ENCODE data around the gene BEST3.

The BEST3 gene

DNA sequence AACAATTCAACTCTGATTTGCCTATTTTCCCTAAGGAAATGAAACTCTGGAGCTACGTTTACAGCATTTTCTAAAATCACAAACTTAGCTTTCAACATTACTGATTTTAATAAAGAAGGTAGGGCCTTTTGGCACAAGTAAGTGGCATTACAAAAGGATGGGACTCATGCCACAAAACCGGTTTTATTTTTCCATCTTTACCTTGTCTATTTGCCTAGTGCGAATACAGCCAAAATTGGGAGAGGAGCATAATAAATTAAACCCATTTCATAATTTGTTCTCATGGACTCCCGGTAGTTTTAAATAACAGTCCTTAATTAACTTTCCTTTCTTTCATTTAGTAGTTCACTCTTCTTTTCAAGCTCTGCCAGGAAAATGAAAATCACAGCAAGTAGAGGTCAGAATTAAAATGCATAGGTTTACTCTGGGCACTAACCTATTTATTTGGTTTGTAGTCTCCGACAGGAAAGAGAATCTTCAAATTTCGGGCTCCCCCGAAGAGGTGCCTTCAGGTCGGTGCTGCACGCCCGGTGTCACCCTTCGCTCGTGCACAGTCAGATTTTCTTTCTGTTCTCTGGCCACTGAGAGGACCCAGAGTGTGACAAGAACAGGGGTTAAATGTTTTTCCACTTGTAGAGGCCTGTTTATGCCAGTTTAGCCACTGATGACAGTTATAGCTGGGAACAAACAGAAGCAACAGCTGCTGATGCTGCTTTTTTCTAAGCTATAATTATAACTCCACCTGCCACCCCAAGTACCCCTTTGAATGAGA, at the start of gene BEST3:
TSS of gene BEST3 (minus strand) at position 535 of the 772 bp plus-strand sequence. CDS start 1,505 bp downstream, outside the sequence.
- peak; percentile 87 for DNase-seq

DNA sequence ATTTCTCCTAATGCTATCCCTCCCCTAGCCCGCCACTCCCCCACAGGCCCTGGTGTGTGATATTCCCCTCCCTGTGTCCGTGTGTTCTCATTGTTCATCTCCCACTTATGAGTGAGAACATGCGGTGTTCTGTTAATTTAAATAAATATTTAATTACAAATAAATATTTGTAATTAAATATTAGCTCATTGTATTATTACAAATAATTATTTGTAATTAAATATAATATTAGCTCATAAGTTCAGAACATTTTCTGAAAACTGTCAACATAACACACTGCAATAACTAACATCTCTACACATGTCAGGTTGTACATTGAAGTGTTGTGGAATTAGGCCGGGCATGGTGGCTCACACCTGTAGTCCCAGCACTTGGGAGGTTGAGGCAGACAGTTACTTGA, 45.0 kb upstream of the BEST3 start:
- DNase-seq = no peak

DNA sequence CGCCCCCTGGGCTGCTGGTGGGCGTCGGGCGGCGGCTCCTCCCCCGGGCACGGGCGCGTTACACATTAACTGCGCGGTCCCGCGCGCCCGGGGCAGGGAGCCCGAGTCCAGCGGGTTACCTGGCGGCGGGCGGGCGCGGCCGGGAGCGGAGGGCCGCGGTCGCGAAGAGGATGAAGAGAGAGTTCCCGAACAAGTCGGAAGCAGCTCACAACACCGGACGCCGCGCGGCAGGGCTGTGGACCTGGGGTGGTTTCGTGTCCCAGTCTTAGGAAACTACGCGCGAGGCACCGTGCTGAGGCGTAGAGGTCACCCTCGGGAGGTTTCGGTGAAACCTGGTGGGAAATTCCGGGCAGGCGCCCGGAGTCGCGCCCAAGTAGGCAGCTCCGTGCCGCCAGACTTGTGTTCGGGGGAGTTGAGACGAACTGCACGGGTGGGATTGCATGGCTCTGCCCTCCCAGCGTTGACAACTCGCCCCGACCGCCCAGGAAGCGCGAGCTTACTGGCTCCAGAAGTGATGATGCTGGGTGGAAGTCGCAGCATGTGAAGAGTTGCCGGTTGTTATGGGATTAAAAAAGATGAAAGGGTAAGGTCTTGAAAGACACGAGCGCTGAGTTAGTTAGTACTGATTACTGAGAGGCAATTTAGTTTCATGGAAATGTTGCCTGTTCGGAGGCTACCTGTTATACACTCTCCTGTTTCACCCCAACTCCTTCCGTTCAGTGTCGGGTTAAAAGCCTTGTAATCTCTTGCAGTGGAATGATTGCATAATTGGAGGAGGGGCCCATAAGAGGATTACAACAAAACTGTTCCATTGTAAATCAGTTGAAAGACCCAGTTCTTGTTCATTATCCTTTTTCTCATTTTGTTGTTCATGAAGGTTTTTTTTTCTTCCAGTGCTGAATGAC, 40.4 kb upstream of the BEST3 start:
- peak; percentile 60 for DNase-seq

DNA sequence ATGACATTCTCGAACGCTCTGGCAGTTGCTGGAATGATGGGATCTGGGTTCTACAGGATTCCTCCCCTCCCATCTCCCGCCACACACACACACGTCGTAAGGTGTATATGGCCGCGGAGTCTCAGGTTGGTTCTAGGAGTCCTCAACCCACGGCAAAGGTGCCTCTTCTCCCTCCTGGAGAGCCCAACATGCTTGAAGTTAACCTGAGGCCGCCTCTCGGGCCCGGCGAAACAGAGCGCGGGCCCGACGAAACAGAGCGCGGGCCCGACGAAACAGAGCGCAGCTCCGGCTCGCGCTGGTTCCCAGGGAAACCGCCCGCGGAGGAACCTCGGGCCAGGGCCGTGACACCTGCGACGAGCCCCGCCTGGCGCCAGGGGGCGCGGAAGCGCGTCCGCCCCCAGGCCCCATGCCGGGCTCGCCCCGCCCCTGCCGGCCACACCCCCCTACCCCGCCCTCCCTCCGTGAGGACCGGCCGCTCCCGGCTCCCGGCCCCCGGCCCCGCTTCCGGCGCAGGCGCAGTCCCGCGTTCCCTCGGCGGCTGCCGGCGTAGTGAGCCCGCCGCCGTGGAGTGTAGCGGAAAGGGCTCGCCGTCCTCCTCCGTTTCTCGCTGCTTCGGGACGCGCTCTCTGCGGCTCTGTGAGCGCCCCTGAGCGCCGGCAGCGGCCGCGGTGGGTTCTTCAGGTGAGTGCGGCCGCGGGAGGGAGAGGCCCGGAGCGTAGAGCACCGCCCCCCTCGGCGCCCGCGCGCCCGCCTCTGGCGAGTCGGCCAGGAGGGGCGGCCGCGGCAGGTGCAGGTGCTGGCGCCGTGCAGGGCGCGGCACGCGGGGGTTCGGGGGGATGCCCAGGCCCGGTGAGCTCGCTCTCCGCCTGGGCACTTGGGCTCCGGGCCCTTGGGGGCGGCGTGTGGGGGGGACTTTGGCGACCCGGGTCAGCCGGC, 39.5 kb upstream of the BEST3 start, which contains the start of gene RAB3IP:
TSS of gene RAB3IP (plus strand) at position 510 of the 936 bp plus-strand sequence. CDS start 16,549 bp downstream, outside the sequence.
- peak; percentile 89 for DNase-seq

DNA sequence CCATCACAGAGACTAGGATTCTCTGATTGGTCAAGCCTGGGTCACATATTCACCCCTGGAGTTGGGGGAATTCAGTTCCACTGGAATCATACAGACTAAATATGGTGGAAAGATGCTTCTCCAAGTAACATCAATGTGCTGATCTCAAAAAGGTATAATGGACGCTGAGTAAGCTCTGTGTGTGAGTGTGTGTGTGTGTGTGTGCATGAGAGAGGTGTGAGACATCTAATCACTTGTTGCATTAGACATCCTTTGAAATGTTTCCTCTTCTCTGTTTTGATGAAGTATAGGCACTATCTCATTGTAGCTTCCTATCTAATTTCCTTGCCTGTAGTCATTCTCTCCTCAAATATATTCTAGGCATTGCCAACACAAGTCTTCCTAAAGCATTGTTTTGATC, 34.5 kb upstream of the BEST3 start:
- no peak for DNase-seq

DNA sequence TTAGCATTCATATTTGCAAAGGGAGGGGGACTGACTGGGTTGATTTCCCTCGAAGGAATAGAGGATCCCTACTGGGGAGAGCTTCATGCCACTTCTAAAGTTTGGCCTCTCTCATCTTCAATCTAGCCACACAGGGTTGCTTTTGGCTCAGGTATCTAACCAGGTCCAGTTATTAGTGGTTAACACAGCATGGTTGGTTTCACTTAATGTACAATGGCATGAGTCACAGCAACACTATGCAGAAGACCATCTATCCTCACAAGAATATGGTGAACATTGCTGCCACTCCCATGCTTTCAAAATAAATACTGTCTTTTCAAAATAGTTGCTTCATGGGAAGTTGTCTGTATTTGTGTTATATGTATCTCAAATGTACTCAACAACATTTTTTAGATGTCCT, 33.0 kb upstream of the BEST3 start:
- no peak for DNase-seq

DNA sequence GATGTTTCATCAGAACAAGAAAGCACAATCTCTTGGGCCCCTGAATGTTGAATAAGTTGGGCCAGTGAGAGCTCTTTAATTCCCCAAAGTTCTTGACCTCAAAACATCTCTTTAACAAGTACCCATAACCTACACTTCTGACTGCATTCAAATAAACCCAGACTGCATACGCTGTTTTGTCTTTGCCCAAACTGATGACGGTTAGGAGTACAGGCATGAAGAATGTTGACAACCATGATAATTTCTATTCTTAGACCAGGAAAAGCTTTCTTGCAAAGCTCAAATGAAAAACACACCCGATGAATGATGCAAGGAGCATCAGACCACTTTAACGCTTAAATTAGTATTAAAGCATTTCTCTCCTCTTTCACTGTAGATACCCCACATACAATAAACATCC, 27.8 kb upstream of the BEST3 start:
- no peak for DNase-seq

DNA sequence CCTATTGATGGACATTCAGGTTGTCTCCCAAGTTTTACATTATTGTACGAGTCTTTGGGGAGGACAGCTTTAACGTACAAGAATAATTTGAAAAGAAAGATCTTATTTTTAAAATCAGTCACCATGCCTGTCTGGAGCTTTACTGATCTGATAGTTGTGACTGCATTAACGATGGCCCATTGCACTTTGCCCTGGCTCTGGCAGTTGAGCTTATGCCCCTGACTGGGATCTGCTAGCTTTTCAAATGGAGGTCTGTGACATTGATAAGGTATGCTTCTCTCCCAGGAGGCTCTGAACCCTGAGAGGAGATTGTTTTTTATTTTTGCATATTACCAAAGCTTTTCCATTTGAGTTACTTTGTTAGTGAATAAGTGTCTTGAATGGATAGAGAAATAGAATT, 21.6 kb upstream of the BEST3 start:
- DNase-seq = no peak

DNA sequence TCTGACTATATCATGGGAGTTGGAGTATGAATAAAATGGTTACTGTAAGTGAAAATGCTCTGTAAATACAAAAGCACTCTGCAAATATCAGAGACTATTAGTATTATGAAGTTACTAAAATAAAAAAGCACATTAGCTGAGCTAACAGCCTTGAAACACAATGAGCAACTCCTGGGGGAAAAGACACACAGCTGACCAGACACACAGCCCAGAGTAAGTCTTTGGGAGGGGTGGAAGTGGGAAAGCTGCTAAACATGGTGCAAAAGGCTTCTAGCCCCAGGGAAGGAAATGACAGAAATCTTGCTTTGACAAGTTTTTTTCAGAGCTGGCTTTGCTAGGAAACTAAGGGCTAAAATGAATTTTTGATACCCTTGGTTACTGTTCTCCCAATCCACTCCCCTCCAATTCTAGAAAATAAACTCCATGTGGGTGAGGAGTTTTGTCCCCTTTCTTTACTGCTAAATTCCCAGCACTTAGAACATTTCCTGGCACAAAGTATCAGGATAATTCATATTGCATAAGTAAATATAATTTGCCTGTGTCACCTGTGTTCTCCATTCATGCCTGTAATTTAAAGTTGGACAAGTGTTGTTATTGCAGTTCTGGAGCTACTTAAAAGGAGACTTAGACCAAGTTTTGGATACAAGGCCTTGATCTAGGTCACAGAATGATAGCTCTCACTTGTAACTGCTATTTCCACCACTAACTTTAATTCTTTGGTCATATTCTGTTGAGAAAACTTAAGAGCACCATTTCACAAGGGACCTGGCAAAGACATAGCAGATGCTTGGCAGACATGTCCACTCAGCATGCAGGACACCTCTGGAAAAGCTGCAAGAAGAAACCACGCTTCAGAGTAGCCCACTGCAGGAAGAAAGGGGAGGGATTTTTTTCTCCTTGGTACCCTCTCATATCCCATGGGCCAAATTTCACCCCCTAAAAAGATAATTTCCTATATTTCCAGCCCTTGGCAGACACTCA, 20.5 kb upstream of the BEST3 start:
- peak; percentile 52 for DNase-seq

DNA sequence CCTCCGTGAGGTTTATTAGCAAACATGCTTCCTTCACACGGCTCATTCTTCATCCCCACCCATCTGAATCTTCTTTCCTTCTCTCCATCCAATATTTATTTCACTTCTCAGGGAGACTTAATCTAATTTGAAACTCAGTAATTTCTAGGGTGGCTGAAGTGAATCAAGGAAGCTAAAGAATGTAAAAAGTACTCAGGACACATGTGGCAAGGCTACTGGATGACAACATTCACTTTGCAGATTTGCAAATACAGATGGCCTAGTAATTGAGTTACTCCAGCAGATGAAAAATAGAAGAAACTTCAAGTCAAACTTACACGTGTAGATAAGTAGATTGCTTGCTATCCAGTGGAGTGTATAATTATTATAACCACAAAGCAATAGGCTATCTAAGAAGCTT, 15.4 kb upstream of the BEST3 start:
- no peak for DNase-seq

DNA sequence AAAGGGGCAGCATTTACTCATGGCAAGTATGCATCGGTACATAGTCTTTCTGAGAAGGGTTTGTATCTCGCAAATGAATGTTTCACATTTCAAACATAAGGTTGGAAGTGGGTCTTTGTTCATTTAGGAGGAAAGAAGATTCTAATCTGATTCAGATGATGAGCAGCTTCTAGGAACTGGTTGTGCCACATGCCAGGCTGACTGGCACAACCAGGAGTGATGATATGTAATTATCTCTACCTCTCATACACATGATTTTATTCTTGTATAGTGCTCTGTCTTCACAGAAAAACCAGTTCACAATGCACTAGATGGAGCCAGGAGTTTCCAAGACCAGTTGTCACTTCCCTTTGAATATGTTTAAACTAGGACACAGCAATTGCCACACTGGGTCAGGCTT, 13.7 kb upstream of the BEST3 start:
- DNase-seq = no peak

DNA sequence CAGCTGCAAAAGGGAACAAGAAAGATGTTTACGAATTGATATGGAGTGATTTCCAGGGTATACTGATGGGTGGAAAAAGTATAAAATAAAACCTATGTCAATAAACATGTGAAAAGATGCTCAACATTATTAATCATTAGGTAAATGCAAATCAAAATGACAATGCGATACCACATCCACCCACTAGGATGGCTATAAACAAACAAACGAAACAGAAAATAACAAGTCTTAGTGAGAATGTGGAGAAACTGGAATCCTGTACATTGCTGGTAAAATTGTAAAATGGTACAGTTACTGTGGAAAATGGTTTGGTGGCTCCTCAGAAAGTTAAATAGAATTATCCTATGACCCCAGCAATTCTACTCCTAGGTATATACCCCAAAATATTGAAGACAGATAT, 9.5 kb upstream of the BEST3 start:
- no peak for DNase-seq

DNA sequence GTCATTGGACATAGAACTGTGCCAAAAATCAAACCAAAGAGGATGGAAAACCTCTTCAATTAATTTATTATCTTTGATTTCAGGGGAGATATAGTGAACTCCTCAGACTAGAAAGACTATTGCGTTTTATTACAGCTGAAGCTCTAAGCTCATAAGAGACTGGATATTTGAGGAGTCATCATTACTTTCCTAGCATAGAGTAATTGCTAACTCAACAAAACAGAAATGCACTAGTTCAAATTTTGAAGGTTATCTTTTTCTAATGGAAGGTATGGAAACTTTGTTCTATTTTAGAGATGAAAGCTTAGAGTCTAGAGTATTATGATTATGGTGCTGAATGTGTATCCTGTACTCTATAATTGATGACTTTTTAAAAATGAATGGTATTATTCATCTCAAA, 5.3 kb upstream of the BEST3 start:
- no peak for DNase-seq

DNA sequence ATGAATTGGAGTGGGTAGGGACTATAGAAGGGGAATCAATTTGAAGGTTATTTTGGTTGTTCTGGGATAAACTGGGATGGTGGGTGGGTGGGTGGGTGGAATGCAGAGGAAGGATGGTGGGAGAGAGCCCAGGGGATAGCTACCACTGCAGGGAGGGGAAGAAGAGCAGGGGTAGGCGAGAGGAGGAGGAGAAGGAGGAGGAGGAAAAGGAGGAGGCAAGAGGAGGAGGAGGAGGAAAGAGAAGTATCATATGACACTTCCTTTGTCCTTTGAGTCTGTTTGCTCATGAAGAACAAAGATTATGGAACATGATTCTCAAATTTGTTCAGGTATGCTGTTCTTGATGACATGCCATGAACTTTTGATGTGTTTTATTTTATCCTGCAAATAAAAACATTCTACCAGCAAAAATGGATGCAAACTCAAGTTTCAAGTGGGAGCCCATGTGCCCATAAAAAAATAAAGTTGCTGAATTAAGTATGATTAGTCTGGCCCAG, 4.1 kb upstream of the BEST3 start:
- DNase-seq = no peak

DNA sequence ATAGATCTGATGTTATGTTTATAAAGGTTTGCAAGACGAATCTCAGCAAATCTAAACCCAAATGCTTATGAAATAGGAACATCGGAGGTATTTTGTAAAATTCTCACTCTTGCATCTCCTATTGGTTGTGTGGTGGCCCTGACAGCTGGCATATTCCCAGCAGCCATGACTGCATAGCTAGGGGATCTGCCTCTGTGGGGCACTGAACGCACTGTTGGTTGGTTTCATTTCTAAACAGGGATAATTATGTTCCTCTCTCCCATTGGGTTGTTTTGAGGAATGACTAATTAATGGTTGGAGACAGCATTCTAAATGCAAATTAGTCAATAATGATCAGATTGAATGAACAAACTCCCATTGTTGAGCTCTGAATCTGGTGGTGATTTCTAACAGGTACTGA, 2.7 kb upstream of the BEST3 start:
- DNase-seq = peak; percentile 57

DNA sequence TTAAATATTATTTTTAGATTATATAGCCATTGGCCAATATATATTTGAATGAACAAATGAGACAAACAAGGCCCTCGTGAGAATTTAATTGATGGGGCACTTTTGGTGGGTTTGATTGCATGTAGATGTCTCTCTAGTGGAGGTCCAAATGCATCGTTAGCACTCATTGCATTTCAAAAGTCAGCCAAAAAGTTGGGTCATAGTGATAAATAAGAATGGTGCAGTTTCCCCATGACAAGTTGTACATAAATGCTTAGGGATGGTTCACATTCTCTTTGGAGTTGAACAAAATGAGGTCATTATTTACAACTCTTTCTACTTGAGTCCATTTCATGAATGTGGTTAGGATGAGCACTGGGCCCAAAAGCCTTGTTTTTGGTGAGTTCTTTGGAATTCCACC, 1.0 kb downstream of the BEST3 start:
- no peak for DNase-seq

DNA sequence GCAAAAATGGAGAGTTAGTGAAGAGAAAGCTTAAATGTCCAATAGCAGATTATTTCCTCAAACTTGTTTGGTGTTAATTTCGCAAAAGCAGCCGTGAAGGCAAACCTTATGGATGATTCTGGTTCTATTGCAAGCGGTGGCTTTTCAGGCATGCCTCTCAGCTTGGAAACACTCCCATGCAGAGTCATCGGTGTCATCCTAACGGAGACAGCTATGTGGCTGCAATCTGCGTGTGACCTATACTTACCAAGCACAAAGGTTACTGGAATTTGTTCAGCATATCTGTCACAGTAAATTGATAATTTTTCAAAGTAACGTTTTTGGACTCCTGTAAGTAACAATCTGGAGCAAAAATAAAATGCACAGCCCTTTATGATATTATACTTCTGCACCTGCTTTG, 5.0 kb downstream of the BEST3 start:
- DNase-seq = no peak

DNA sequence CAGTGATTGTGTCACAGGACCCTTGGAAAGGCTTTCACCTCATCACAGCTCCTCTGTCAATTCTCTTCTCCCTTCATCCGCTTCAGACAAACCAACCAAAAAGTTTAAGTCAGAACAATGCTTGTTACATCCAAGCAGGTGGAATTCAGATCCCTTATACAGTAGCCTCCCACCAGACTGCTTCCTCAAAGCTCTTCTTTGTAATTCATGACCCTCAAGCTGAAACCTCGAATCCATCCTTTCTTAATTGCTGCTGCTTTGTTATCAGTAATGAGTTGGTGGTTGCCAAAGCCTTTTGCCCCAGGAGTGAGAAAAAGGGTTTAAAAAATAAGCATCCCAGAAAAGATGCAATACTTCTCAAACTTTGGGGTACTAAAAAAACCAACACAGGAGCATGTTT, 9.5 kb downstream of the BEST3 start:
- no peak for DNase-seq

DNA sequence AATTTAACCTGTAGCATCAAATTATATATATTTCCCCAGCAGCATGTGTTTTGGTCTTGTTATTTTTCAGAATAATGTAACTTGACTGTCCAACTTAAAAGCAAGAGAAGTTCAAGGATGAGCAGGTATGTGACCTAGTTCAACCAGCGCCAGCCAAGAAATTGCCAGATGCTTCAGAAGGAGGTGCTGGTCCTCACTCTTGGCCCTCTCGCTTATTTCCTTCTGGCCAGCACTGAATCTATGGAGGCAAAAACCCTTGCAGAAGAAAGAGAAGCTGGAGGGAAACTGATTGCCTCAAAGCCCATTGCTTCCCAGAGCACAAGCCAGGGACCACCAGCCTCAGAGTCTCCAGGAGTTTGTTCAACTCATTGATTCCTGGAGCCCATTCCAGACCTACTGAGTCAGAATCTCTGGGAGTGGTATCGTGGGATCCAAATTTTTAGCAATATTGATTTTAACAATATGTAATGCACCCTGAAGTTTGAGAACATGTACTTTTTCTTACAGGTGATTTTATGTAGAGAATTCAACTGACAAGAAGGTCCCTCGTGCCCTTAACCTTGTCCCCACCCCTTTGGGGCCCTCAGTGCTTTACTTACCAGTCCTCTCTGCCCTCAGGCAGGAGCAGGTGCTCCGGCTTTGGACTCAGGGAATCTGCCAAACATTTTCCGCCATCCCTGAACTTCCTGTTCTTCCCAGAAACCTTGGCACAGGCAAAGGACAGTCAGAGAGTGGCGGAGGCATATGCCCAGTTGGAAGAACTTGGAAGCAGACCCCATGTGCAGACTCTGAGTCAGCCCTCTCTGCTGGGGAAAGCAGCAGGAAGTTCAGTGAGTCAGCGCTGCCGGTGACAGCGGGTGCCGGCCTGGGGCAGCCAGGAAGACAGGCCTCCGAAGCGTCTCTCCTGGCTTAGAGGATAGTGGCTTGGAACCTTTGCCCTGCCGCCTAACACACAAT, 10.4 kb downstream of the BEST3 start:
- no peak for DNase-seq

DNA sequence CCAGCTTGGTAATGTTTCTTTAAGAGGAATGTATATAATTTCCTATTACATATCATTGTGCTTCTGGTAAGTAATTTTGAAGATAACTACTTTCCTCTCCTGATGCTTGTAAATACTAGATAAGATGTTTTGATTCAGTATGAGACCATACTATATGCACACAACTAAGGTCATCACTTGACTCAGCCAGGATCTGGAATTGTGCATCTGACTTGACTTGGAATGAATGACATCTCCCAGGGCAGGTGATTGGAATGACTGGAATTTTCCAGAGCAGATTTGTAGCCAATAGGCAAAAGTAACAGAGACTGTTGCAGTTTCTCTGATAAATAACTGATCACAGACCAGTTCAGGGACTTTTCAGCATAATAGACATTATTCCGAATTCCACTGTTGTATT, 11.1 kb downstream of the BEST3 start:
- no peak for DNase-seq

All from NCI-H1436 (cell line).